ENCODE measurements around the gene SH3PXD2A. TPM values are rescaled to one million over a fixed set of nuclear protein-coding genes. Genes with fewer than 3 reads are reported as not detected.

The SH3PXD2A gene
- total and polyA plus RNA-seq, 3 donors from 2014 or later = 10.8 to 12.1 (median 12.0) TPM

DNA sequence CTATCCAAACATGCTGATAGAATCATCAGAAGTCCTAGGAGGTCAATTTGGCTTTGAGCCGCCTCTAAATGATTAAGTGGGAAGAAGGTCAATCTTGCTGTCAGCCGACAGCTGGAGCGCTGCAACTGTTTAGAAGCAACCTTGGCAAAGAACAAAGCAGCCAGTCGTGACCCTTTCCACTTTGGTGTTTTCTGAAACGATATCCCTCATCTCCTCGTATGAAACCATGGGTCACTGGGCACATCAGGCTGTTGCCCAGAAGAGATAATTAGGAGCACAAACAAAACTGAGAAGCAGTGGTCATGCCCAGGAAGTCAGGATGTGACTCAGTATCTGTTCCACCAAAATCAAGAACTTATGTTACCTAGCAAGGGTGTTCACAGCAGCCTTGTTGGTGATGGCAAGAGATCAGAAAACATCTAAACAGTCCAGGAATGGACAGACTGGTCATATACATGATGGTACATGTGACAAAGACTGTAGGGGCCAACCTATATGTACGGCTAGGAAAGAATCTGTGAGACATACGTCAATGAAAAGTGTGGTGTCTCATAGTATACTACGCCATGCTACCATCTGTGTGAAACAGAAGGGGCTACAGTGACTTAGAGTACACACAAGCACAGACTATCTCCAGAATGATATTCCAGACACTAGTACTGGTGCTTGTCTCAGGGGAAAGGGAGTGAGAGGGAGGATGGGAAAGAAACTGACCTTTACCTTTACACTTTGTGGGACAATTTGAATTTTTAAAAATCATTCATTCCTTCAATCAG is 40.2 kb upstream of the SH3PXD2A start:
- Histone ChIP-seq H3K4me3 (no peak overlapping the region), H3K27ac (peak overlapping the region; percentile 17 to 64), H3K36me3 (ENCODE audit: low read depth, missing control alignments) (no peaks in the 10 kb centered on the region), H3K27me3 (no peaks in the 10 kb centered on the region), H3K4me1 (peaks cover 21% of the 10 kb centered on the region), H3K9me3 (no peaks in the 10 kb centered on the region)
- intact Hi-C loops (cut with DNase I; ENCODE audit: low total_unique reads) = no loop called here
- 52 to 60% methylated on average over 9 of the region's 9 CpGs for WGBS, 2 donors
- no peak for DNase-seq
- TF ChIP-seq, protein P1, sequence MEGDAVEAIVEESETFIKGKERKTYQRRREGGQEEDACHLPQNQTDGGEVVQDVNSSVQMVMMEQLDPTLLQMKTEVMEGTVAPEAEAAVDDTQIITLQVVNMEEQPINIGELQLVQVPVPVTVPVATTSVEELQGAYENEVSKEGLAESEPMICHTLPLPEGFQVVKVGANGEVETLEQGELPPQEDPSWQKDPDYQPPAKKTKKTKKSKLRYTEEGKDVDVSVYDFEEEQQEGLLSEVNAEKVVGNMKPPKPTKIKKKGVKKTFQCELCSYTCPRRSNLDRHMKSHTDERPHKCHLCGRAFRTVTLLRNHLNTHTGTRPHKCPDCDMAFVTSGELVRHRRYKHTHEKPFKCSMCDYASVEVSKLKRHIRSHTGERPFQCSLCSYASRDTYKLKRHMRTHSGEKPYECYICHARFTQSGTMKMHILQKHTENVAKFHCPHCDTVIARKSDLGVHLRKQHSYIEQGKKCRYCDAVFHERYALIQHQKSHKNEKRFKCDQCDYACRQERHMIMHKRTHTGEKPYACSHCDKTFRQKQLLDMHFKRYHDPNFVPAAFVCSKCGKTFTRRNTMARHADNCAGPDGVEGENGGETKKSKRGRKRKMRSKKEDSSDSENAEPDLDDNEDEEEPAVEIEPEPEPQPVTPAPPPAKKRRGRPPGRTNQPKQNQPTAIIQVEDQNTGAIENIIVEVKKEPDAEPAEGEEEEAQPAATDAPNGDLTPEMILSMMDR (IDR thresholded peaks at IDR 0.05) = no peak
- no peak for TF ChIP-seq POLR2A (IDR thresholded peaks at IDR 0.05)

DNA sequence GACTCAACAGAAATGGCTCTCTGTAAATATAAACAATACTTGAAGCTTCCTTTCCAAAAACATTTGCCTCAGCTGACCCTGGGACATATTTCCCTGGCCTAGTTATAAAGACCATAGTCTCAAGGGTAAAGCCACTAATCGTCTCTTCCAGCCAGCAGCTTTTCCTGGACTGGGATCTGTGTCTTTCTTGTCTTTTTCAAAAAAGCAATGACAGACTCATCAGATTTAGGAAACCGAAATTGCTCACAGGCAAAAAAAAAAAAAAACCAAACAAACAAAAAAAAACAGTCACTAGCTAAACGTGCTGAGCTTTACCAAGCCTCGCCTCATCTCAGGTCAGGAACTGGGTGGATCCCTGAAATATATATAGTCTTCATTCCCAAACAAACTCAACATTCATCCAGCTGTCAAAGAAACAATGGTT is 39.1 kb upstream of the SH3PXD2A start:
- Histone ChIP-seq H3K36me3 (ENCODE audit: low read depth, missing control alignments) (no peaks in the 10 kb centered on the region), H3K9me3 (no peaks in the 10 kb centered on the region), H3K27ac (peak overlapping the region in 1 of 2 donors; percentile 64), H3K4me1 (peaks cover 21% of the 10 kb centered on the region), H3K27me3 (no peaks in the 10 kb centered on the region), H3K4me3 (no peak overlapping the region)
- TF ChIP-seq, protein P1 (IDR thresholded peaks at IDR 0.05) = no peak
- no peak for TF ChIP-seq POLR2A (IDR thresholded peaks at IDR 0.05)
- intact Hi-C loops (cut with DNase I; ENCODE audit: low total_unique reads) = no loop called here
- peak; percentile 43 for DNase-seq
- 28 to 38% methylated on average over 4 of the region's 4 CpGs for WGBS, 2 donors

DNA sequence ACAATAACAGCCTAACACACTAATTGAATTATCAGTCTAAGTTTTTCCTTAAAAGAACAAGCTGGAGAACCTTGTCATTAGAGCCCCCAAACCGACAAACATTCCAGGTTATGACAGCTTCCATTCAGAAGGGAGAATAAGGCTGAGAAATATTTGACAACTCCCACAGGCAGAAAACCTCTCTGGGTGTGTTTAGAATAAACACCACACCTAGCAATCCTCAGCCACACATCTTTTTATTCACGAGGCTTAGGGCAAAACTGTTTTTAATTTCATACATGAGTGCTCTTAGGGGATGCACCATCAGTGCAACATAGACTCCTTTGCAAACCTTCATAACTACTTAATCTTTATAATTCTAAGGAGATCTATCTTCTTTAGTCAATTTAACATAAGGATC is 38.4 kb upstream of the SH3PXD2A start:
- Histone ChIP-seq H3K36me3 (ENCODE audit: low read depth, missing control alignments) (no peaks in the 10 kb centered on the region), H3K4me1 (peaks cover 26% of the 10 kb centered on the region), H3K4me3 (no peak overlapping the region), H3K27me3 (no peaks in the 10 kb centered on the region), H3K9me3 (no peaks in the 10 kb centered on the region), H3K27ac (peak overlapping the region in 1 of 2 donors; percentile 64)
- intact Hi-C loops (cut with DNase I; ENCODE audit: low total_unique reads) = no loop called here
- TF ChIP-seq, protein P1 (IDR thresholded peaks at IDR 0.05) = no peak
- no peak for TF ChIP-seq POLR2A (IDR thresholded peaks at IDR 0.05)
- 42 to 57% methylated on average over 2 of the region's 2 CpGs for WGBS, 2 donors
- DNase-seq = no peak

DNA sequence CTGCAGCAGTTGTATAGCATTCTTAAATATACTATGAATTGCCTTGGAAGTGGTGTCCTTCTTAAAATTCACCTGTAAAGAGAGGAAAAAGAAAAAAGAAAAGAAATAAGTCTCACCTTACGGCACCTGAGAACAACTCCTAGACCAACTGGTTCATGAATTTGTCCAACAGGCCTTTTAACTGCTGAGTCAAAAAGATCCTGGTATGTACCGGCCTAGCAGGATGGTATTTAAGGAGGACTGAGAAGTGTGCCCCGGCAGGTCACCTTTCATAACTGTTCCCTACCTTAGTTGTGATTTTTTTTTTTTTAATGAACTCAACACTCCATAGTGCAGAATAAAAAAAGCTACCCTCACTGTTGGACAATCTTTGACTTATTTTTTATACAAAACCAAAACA is 36.8 kb upstream of the SH3PXD2A start:
- peaks cover 32% of the 10 kb centered on the region for H3K4me1 ChIP-seq
- H3K36me3 ChIP-seq (ENCODE audit: low read depth, missing control alignments) = no peaks in the 10 kb centered on the region
- H3K4me3 ChIP-seq = no peak overlapping the region
- TF ChIP-seq, protein P1 (IDR thresholded peaks at IDR 0.05) = no peak
- no peak for TF ChIP-seq POLR2A (IDR thresholded peaks at IDR 0.05)
- H3K27me3 ChIP-seq = no peaks in the 10 kb centered on the region
- intact Hi-C loops (cut with DNase I; ENCODE audit: low total_unique reads) = no loop called here
- WGBS, 2 donors = 90 to 93% methylated on average over 3 of the region's 3 CpGs
- H3K27ac ChIP-seq = no peak overlapping the region
- no peaks in the 10 kb centered on the region for H3K9me3 ChIP-seq
- DNase-seq = no peak

DNA sequence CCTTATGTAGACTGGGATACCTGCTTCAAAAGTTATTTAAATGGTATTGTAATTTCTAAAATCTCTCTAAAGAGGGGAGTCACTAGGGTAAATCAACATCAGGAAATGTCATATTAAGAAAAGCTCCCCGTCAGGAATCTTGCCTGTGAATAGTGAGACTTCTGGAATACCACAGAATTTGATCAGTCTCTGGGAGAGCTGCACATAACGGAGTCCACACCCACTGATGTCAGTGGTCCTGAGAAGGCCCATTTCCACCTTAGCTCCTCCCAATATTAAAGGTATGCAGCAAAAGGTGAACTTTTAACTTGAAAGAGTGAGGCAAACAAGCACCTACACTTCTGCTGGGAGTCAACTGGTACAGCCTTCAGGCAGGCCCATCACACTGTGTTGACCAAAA is 35.3 kb upstream of the SH3PXD2A start:
- H3K27me3 ChIP-seq = no peaks in the 10 kb centered on the region
- no peak for TF ChIP-seq POLR2A (IDR thresholded peaks at IDR 0.05)
- TF ChIP-seq, protein P1 (IDR thresholded peaks at IDR 0.05) = no peak
- H3K4me3 ChIP-seq = no peak overlapping the region
- no peak overlapping the region for H3K27ac ChIP-seq
- no peak for DNase-seq
- intact Hi-C loops (cut with DNase I; ENCODE audit: low total_unique reads) = no loop called here
- 86 to 93% methylated on average over 2 of the region's 2 CpGs for WGBS, 2 donors
- H3K36me3 ChIP-seq (ENCODE audit: low read depth, missing control alignments) = no peaks in the 10 kb centered on the region
- no peaks in the 10 kb centered on the region for H3K9me3 ChIP-seq
- peaks cover 27% of the 10 kb centered on the region for H3K4me1 ChIP-seq
